Right lobe of liver (tissue), 4 donors: Measurements from ENCODE around the gene TMEM51.

Experiments used
- CTCF ChIP-seq, 4 donors: fragments of 200-600 bp in 3 of 4; fragments of 450-650 bp in 1 of 4; IDR thresholded peaks; one replicate each; pipeline versions ENCODE4 v1.5.1 to v1.8.0; 2016 to 2022; ENCODE audit warnings: antibody characterized with exemption in 4 of 4, mild to moderate bottlenecking in 2 of 4
- POLR2A ChIP-seq: fragments of 450-650 bp; IDR thresholded peaks from one replicate; pipeline ENCODE4 v1.6.1; 2017; ENCODE audit warnings: antibody characterized with exemption, mild to moderate bottlenecking
- donor health status: DM: no; HTN: no; CAD: no.
- donor health status: DM: no; HTN: no; CAD: no.
- donor health status: DM: no; HTN: yes; CAD: no.

DNA sequence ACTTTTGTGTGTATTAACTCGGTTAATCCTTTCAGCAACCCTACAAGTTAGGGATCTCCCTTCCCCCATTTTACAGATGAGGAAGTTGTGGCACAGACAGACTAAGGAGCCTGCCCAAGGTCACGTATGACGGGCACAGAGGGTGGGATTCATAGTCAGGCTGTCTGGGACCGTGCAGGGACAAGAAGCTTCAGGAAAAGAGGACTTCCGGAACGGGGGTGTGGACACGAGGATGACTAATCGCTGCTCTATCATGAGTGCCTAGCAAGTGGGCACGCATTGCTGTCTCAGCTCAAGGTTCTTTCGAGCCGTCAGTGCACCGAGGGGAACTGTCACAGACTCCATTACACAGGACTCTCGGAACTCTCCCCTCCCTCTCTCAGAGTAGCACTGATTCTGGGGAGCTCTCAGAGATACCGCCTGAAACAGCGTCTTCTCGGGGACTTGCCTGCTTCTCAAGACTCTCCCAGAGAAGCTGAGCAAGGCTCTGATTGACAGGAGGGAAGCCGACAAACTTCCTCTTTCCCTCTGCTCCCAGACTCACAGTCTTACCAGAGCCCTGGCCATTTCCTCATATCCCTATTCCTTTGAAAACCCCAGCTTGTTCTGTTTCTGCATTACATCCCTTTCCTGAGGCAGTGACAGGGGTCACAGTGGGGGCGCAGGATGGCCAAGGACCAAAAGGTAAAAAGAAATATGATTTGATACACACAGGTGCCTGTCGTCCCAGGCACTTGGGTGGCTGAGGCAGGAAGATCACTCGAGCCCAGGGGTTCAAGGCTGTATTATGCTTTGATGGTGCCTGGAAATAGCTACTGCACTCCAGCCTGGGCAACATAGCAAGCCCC is 107.8 kb downstream of the TMEM51 start:
- TF ChIP-seq CTCF (IDR thresholded peaks at IDR 0.05) (no peak), POLR2A (no peak)
